Upper lobe of right lung (tissue), 1 donor: ENCODE measurements around the gene ARHGEF6. TPM values are rescaled to one million over a fixed set of nuclear protein-coding genes. Genes with fewer than 3 reads are reported as not detected.

Experiments used
- ATAC-seq: fragments of 200-7000 bp; cut with Tn5 transposase; one replicate; pipeline ENCODE4 v1.9.1; 2020; ENCODE audit warnings: mild to moderate bottlenecking, moderate library complexity
- DNase-seq: peaks from one replicate; pipeline ENCODE4 v3.0.0-alpha.2; 2020
- H3K27ac ChIP-seq: fragments of 200-600 bp; one replicate; pipeline ENCODE4 v1.8.0; 2022
- H3K27me3 ChIP-seq: fragments of 200-600 bp; one replicate; pipeline ENCODE4 v1.8.0; 2022; ENCODE audit warnings: mild to moderate bottlenecking
- H3K36me3 ChIP-seq: fragments of 200-600 bp; one replicate; pipeline ENCODE4 v1.8.0; 2022
- H3K4me1 ChIP-seq: fragments of 200-600 bp; one replicate; pipeline ENCODE4 v1.8.0; 2022
- H3K4me3 ChIP-seq: fragments of 200-600 bp; one replicate; pipeline ENCODE4 v1.8.0; 2022; ENCODE audit warnings: mild to moderate bottlenecking
- H3K9me3 ChIP-seq: fragments of 200-600 bp; one replicate; pipeline ENCODE4 v1.8.0; 2022
- CTCF ChIP-seq: fragments of 200-600 bp; IDR thresholded peaks from one replicate; pipeline ENCODE4 v1.8.0; 2022; ENCODE audit warnings: antibody characterized with exemption
- intact Hi-C: fragments of 100-400 bp; cut with DNase I; formaldehyde crosslinking; loops from one replicate; pipeline ENCODE4 v1.11.0; 2022
- total RNA-seq: library from RNA; stranded (reverse); fragmentation: NEBNext Ultra II Directional; extraction: Animal tissue kit (Norgen Biotek cat#: 25700); gene quantifications from one replicate; pipeline ENCODE4 v1.2.1, GENCODE V29; 2021
- donor health status: DM: no; HTN: yes; CAD: no; lungs with severe emphysema.

The ARHGEF6 gene
- total RNA-seq, 1 donor from 2014 or later: 42.8 TPM

DNA sequence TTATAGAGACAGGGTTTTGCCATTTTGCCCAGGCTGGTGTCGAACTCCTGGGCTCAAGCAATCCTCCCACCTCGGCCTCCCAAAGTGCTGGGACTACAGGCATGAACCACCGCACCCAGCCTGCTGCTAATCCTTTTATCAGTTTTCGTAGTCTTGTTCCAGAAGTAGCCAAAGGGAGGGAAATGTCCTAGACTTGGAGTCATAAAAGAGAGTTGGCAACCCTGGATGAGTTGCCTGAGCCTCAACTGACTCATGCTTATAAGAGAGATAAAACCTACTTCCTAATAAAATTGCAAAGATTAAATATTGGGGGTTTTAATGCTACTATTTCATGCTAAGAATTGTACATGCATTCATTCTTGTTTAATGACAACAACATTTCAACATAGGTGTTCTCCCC is 88.5 kb downstream of the ARHGEF6 start:
- Histone ChIP-seq H3K4me3 (no peak overlapping the region), H3K9me3 (no peaks in the 10 kb centered on the region), H3K27me3 (no peaks in the 10 kb centered on the region), H3K27ac (no peak overlapping the region), H3K4me1 (no peaks in the 10 kb centered on the region), H3K36me3 (no peaks in the 10 kb centered on the region)
- ATAC-seq (no peak), DNase-seq (no peak)
- intact Hi-C loops: no loop called here
- no peak for TF ChIP-seq CTCF

- TF ChIP-seq CTCF: no peak
- H3K9me3 ChIP-seq: no peaks in the 10 kb centered on the region
- ATAC-seq: no peak
- no peaks in the 10 kb centered on the region for H3K4me1 ChIP-seq
- intact Hi-C loops: no loop called here
- no peaks in the 10 kb centered on the region for H3K36me3 ChIP-seq
- H3K4me3 ChIP-seq: no peak overlapping the region
- H3K27me3 ChIP-seq: no peaks in the 10 kb centered on the region
- no peak for DNase-seq
- H3K27ac ChIP-seq: no peak overlapping the region
These were observed 89.5 kb downstream of the ARHGEF6 start for GRCh38 chrX:136691028-136691809.

DNA sequence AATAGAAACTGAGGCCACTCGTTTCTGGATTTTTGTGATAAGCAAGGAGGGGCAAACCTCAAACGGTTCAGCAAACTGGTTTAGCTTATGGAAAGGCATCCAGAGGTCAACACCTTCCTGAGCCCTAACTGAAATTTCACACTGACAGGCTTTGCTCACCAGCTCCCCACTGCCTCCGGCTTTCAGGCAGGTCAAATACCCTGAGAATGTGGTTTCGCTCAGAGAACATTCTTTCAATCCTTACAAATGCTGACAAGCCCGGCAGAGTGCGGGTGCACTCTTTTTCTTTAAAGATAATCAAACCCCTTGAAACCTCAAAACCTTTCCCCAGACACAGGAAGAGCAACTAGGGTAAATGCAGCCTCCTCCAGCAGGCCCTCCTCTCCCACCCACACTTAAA is 91.3 kb downstream of the ARHGEF6 start:
- Histone ChIP-seq H3K9me3 (no peaks in the 10 kb centered on the region), H3K4me1 (no peaks in the 10 kb centered on the region), H3K27ac (no peak overlapping the region), H3K27me3 (no peaks in the 10 kb centered on the region), H3K36me3 (peaks cover 4% of the 10 kb centered on the region), H3K4me3 (no peak overlapping the region)
- intact Hi-C loops: no loop called here
- TF ChIP-seq CTCF: no peak
- DNase-seq (no peak), ATAC-seq (no peak)

- DNase-seq: no peak
- peaks cover 4% of the 10 kb centered on the region for H3K36me3 ChIP-seq
- H3K4me3 ChIP-seq: no peak overlapping the region
- no peak for ATAC-seq
- intact Hi-C loops: no loop called here
- no peak overlapping the region for H3K27ac ChIP-seq
- H3K4me1 ChIP-seq: no peaks in the 10 kb centered on the region
- no peaks in the 10 kb centered on the region for H3K9me3 ChIP-seq
- no peaks in the 10 kb centered on the region for H3K27me3 ChIP-seq
- TF ChIP-seq CTCF: no peak
These were observed 93.3 kb downstream of the ARHGEF6 start for GRCh38 chrX:136687457-136687856.

GRCh38 chrX:136684120-136684519 is 96.6 kb downstream of the ARHGEF6 start:
- DNase-seq (no peak), ATAC-seq (no peak)
- H3K27me3 ChIP-seq: no peaks in the 10 kb centered on the region
- H3K36me3 ChIP-seq: peaks cover 4% of the 10 kb centered on the region
- no peak overlapping the region for H3K27ac ChIP-seq
- intact Hi-C loops: no loop called here
- H3K4me3 ChIP-seq: no peak overlapping the region
- no peaks in the 10 kb centered on the region for H3K9me3 ChIP-seq
- no peaks in the 10 kb centered on the region for H3K4me1 ChIP-seq
- TF ChIP-seq CTCF: no peak

DNA sequence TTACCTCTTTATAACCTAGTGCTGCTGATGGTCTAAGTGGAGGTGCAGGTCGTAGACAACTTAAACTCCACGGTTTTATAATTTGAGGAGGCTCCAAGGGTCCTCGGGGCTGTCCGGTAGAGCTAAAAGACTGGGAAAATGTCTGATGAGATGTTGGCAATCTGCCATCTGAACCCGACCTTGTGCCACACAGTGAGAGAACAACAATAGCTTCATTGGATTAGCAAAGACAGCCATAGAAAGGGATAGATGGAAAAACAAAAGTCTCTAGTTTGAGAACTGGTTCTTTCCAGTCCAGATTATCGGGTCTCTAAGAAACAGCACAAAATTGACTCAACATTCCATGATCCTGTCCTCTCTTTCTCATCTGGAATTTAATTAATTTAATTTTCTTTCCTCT is 101.2 kb downstream of the ARHGEF6 start:
- Histone ChIP-seq H3K4me3 (no peak overlapping the region), H3K9me3 (no peaks in the 10 kb centered on the region), H3K36me3 (peaks cover 10% of the 10 kb centered on the region), H3K4me1 (no peaks in the 10 kb centered on the region), H3K27me3 (no peaks in the 10 kb centered on the region), H3K27ac (no peak overlapping the region)
- no peak for ATAC-seq
- DNase-seq: no peak
- intact Hi-C loops: no loop called here
- no peak for TF ChIP-seq CTCF
